Heart left ventricle (tissue), 16 donors: Measurements from ENCODE around the gene NOM1. TPM values are rescaled to one million over a fixed set of nuclear protein-coding genes. Genes with fewer than 3 reads are reported as not detected.

ENCODE experiments used
- ATAC-seq, 4 donors: fragments of 200-7000 bp; cut with Tn5 transposase; one replicate each; pipeline ENCODE4 v1.9.1; 2020 to 2022; ENCODE audit warnings: moderate library complexity in 4 of 4, mild to moderate bottlenecking in 3 of 4, moderate number of reproducible peaks in 1 of 4
- DNase-seq, 5 donors: peaks; one replicate each; pipeline ENCODE4 v3.0.0-alpha.2; 2020
- H3K27ac ChIP-seq, 12 donors: fragments of 200-600 bp; sonication (generic) in 4 of 12; one replicate each; pipeline versions ENCODE4 v1.5.0 to v1.8.0; 2016 to 2022; ENCODE audit warnings: mild to moderate bottlenecking in 2 of 12
- H3K27me3 ChIP-seq, 9 donors: fragments of 200-600 bp; sonication (generic) in 2 of 9; one replicate each; pipeline versions ENCODE4 v1.5.1 to v1.8.0; 2016 to 2022; ENCODE audit warnings: mild to moderate bottlenecking in 3 of 9
- H3K36me3 ChIP-seq, 9 donors: fragments of 200-600 bp; sonication (generic) in 2 of 9; one replicate each; pipeline versions ENCODE4 v1.5.0 to v1.8.0; 2018 to 2022; ENCODE audit warnings: mild to moderate bottlenecking in 2 of 9
- H3K4me1 ChIP-seq, 12 donors: fragments of 200-600 bp; sonication (generic) in 4 of 12; one replicate each; pipeline versions ENCODE4 v1.5.0 to v1.8.0; 2016 to 2022; ENCODE audit warnings: mild to moderate bottlenecking in 3 of 12
- H3K4me3 ChIP-seq, 12 donors: fragments of 200-600 bp; sonication (generic) in 4 of 12; one replicate each; pipeline versions ENCODE4 v1.5.0 to v1.8.0; 2017 to 2022; ENCODE audit warnings: mild to moderate bottlenecking in 9 of 12, moderate library complexity in 4 of 12
- H3K9me3 ChIP-seq, 12 donors: fragments of 200-600 bp; sonication (generic) in 4 of 12; one replicate each; pipeline versions ENCODE4 v1.5.0 to v1.8.0; 2016 to 2022; ENCODE audit warnings: mild to moderate bottlenecking in 1 of 12
- CTCF ChIP-seq, 12 donors: fragments of 200-600 bp; sonication (generic) in 4 of 12; IDR thresholded peaks; one replicate each; pipeline versions ENCODE4 v1.5.0 to v1.8.0; 2018 to 2022; ENCODE audit warnings: antibody characterized with exemption in 12 of 12, mild to moderate bottlenecking in 5 of 12
- POLR2A ChIP-seq, 2 donors: fragments of 450-650 bp; IDR thresholded peaks; one replicate each; pipeline ENCODE4 v1.6.1; 2017; ENCODE audit warnings: antibody characterized with exemption in 2 of 2, mild to moderate bottlenecking in 2 of 2, moderate library complexity in 2 of 2
- WGBS, 4 donors: extraction: QIAGEN DNeasy Blood & Tissue Kit in 2 of 4; methylation state at CpG; one replicate each; pipeline versions ENCODE4 v1.1.5 to v1.1.7; 2013 to 2018; 5-methylcytosine and 5-hydroxymethylcytosine counted together
- intact Hi-C, 10 donors: fragments of 100-400 bp; cut with DNase I; formaldehyde crosslinking; loops; one replicate each; pipeline versions ENCODE4 v1.11.1 to v1.14.2; 2022
- polyA plus RNA-seq, 2 donors: library from polyadenylated mRNA; stranded (reverse); fragments of 200-250 nt; gene quantifications; one replicate each; pipeline ENCODE4 v1.2.3, GENCODE V29; 2013
- total RNA-seq, 9 donors: library from RNA; depleted of rRNA in 2 of 9; stranded (reverse); fragments of >200 nt in 2 of 9; fragmentation: NEBNext Ultra II Directional in 3 of 9; extraction: Animal tissue kit (Norgen Biotek cat#: 25700) in 3 of 9; gene quantifications; one replicate each; pipeline versions ENCODE4 v1.1.0 to v1.2.4, GENCODE V29; 2016 to 2023
- donor health status: ischemic (EF 13 %, LVEDD 7.1; RV severe dilation, severe dysfunction).
- donor health status: healthy with polysubstance abuse.
- donor health status: DM: no; HTN: yes; CAD: no.
- donor health status: DM: no; HTN: no; CAD: no.
- donor health status: ischemic (EF 25% LVEDD 6.9; RV normal size, moderate dysfunction).
- donor health status: ischemic (EF 25% LVEDD 5.7; RV mildly dilated, moderate dysfunction).
- donor health status: healthy.
- donor health status: DM: yes; HTN: yes; CAD: no.
- donor health status: ischemic (EF 35%, LVEDD 5.7; RV mildly dilated, moderate dysfunction).
- donor health status: nonischemic (EF 11% LVEDD 7.7; RV severe dilation, severe dysfunction).
- donor health status: DM: yes; HTN: yes; CAD: no.
- donor health status: PGD.
- donor health status: ischemic (EF 29% LVEDD 5.4; RV normal size, mild dysfunction).
- donor health status: nonischemic (EF 23%, LVEDD 6.1; RV moderate dilation, normal function).

NOM1 gene
- total and polyA plus RNA-seq, 11 donors: 6.0 to 12.2 (median 9.1) TPM

GRCh38 chr7:157003445-157003755, 53.9 kb downstream of the NOM1 start:
- Histone ChIP-seq H3K27me3 (peaks cover 79 to 100% (median 96%) of the 10 kb centered on the region in 9 donors), H3K4me1 (peaks cover 0 to 56% (median 23%) of the 10 kb centered on the region in 12 donors), H3K9me3 (no peaks in the 10 kb centered on the region), H3K36me3 (no peaks in the 10 kb centered on the region), H3K27ac (no peak overlapping the region), H3K4me3 (no peak overlapping the region)
- DNase-seq: no peak
- intact Hi-C loops: no loop called here
- 6 to 14% (median 7%) methylated on average over 6 of the region's 6 CpGs for WGBS, 4 donors
- TF ChIP-seq CTCF (IDR thresholded peaks at IDR 0.05): no peak
- no peak for TF ChIP-seq POLR2A (IDR thresholded peaks at IDR 0.05)
- ATAC-seq: no peak

DNA sequence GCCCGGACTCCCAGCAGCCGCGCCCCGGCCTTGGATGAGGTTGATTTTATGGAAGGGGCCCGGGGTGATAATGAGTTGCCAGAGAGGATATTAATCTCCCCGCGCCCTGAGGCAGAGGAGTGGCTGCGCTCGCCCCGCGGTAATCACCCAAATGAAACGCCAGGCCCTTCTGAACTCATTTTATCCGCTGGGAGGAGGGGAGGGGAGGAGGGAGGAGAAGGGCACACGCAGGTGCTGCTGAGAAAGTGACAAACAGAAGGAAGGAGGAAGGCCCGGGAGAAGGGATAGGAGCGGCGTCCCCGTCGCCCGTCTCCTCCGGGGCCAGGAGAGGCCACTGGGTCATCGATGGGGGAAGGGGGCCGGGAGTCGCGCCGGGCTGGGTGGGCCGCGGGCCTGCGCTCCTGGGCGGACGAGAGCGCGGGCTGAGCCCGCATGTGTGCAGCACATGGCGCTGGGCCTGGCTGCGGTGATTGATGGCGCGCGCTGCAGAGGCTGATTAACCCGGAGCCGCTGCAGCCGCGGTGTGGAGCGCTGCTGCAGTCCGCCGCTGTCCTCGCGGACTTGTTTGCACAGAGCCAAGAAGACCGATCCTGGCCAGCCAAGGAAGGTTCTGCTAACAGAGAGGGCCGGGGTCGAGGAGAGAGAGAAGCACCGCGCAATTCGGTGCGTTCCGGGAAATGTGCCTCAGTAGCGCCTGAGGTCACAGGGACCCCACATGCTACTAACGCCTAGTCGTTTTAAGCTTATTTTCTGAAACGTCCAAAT, 54.4 kb downstream of the NOM1 start:
- Histone ChIP-seq H3K36me3 (no peaks in the 10 kb centered on the region), H3K27ac (no peak overlapping the region), H3K4me1 (peaks cover 0 to 56% (median 23%) of the 10 kb centered on the region in 12 donors), H3K4me3 (peak overlapping the region in 2 of 12 donors; percentile 10 to 15), H3K9me3 (no peaks in the 10 kb centered on the region), H3K27me3 (peaks cover 81 to 100% (median 98%) of the 10 kb centered on the region in 9 donors)
- ATAC-seq (peak in 1 of 4 donors; percentile 55), DNase-seq (no peak)
- no peak for TF ChIP-seq POLR2A (IDR thresholded peaks at IDR 0.05)
- TF ChIP-seq CTCF (IDR thresholded peaks at IDR 0.05): no peak
- intact Hi-C loops: no loop called here
- WGBS, 4 donors: 1 to 3% (median 2%) methylated on average over 52 to 60 of the region's 60 CpGs

DNA sequence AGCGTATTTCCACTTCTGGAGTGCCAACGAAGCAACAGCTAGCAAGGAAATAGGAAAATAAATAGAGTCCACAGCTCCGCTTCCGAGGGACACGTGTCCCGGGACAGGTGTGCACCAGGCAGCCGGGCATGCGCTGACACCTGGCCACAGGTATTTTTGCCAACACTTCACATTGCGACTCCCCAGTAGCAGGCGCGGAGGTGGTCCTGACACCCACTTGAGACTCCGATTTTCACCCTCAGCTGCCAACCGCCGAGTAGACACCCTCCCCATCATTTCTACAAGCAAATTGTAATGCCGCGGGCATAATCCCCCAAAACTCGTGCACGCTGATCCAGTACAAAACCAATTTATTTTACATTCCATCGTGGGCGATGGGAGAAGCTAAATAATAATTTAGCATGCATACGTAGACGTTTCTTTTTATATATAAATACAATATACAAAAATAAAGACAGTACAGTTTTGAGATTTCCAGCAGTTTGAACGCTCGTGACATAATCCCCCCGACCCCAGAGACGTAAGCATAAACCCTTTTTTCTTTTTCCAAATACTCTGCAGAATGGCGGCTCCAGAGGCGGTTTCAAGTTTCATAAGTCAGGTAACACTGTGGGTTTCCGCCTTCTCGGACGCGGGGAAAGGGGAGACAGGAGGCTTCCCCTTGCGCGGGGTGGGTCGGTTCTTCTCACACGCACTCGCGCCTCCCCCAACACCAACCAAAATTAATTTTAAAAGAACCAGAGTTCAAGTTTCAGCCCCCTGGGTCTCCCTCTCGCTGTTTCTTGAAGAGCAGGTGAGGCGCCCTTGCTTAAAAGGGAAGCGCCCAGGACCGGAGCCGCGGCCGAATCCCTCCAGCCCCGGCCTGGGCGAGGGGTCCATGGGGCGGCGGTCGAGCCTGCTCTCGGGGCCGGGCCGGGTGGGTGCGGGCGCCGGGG, 55.3 kb downstream of the NOM1 start:
- WGBS, 4 donors: 2 to 4% (median 3%) methylated on average over 47 to 56 of the region's 56 CpGs
- Histone ChIP-seq H3K36me3 (no peaks in the 10 kb centered on the region), H3K27me3 (peaks cover 85 to 99% (median 96%) of the 10 kb centered on the region in 9 donors), H3K9me3 (no peaks in the 10 kb centered on the region), H3K4me3 (peak overlapping the region in 2 of 12 donors; percentile 8 to 10), H3K27ac (no peak overlapping the region), H3K4me1 (peaks cover 0 to 57% (median 25%) of the 10 kb centered on the region in 12 donors)
- ATAC-seq (no peak), DNase-seq (no peak)
- intact Hi-C loops: no loop called here
- TF ChIP-seq CTCF (IDR thresholded peaks at IDR 0.05) (no peak), POLR2A (IDR thresholded peaks at IDR 0.05) (no peak)
